Ishikawa (cell line): Measurements from ENCODE around the gene IQCM.

Experiments used
- CEBPB ChIP-seq: IDR thresholded peaks from 2 replicates; pipeline ENCODE4 v1.6.1; 2012
- EGR1 ChIP-seq: IDR thresholded peaks from 2 replicates; pipeline ENCODE4 v1.6.1; 2012
- EP300 ChIP-seq: IDR thresholded peaks from 2 replicates; pipeline ENCODE4 v1.6.1; 2012; ENCODE audit warnings: borderline replicate concordance
- FOXM1 ChIP-seq: IDR thresholded peaks from 2 replicates; pipeline ENCODE4 v1.6.1; 2012; ENCODE audit warnings: low read depth, borderline replicate concordance
- MAX ChIP-seq: IDR thresholded peaks from 2 replicates; pipeline ENCODE4 v1.6.1; 2012
- NFIC ChIP-seq: IDR thresholded peaks from 2 replicates; pipeline ENCODE4 v1.6.1; 2012
- REST ChIP-seq: IDR thresholded peaks from 2 replicates; pipeline ENCODE4 v1.6.1; 2012; ENCODE audit warnings: low read depth, mild to moderate bottlenecking
- TAF1 ChIP-seq: IDR thresholded peaks from 2 replicates; pipeline ENCODE4 v1.6.1; 2012; ENCODE audit warnings: low read depth, mild to moderate bottlenecking
- TEAD4 ChIP-seq: IDR thresholded peaks from 2 replicates; pipeline ENCODE4 v1.6.1; 2012
- USF1 ChIP-seq: IDR thresholded peaks from 2 replicates; pipeline ENCODE4 v1.6.1; 2012
- YY1 ChIP-seq: IDR thresholded peaks from 2 replicates; pipeline ENCODE4 v1.6.1; 2012; ENCODE audit warnings: low read depth
- ZBTB7A ChIP-seq: IDR thresholded peaks from 2 replicates; pipeline ENCODE4 v1.6.1; 2012; ENCODE audit warnings: low read depth

GRCh38 chr4:149676076-149676475, 139.6 kb downstream of the IQCM start:
- TF ChIP-seq EGR1 (no peak), REST (no peak), MAX (no peak), NFIC (no peak), USF1 (no peak), EP300 (no peak), TAF1 (no peak), CEBPB (no peak), YY1 (no peak), ZBTB7A (no peak), TEAD4 (no peak), FOXM1 (no peak)
